ENCODE results near the gene POMC. TPM values are rescaled to one million over a fixed set of nuclear protein-coding genes. Genes with fewer than 3 reads are reported as not detected.
"Not testable (repeated sequence)": the region's sequence is repeated elsewhere in the genome, so short reads cannot be mapped to it uniquely, and the experiment has no call there.

POMC gene
- total RNA-seq, 1 experiment from 2014 or later: not detected

- intact Hi-C loops (cut with micrococcal nuclease): no loop called here
- TF ChIP-seq POLR2AphosphoS5 (IDR thresholded peaks at IDR 0.05; ENCODE audit: low read depth, low read length): no peak
- Histone ChIP-seq H4K20me1 (ENCODE audit: insufficient read depth) (no peaks in the 10 kb centered on the region), H3K4me3 (replicated peaks in 1 of 2; ENCODE audit: low read depth in 1 of 2, low read length in 2 of 2) (no peak overlapping the region), H3K36me3 (ENCODE audit: control insufficient read depth in 1 of 2, insufficient read depth in 2 of 2, low read length in 2 of 2) (no peaks in the 10 kb centered on the region), H3K27me3 (ENCODE audit: insufficient read depth, low read length) (no peaks in the 10 kb centered on the region), H3K27ac (ENCODE audit: low read depth, low read length) (no peak overlapping the region), H3K9me2 (ENCODE audit: insufficient read depth) (no peaks in the 10 kb centered on the region), H2AFZ (ENCODE audit: low read depth, low read length, poor library complexity, severe bottlenecking) (no peak overlapping the region), H3K9me3 (ENCODE audit: control insufficient read depth in 1 of 2, insufficient read depth in 1 of 2, low read depth in 1 of 2, low read length in 2 of 2) (no peaks in the 10 kb centered on the region), H3K9ac (ENCODE audit: low read length) (no peak overlapping the region), H3K4me1 (ENCODE audit: control insufficient read depth in 1 of 2, insufficient read depth in 2 of 2, low read length in 2 of 2) (no peaks in the 10 kb centered on the region), H3K79me2 (ENCODE audit: insufficient read depth, low read length) (no peaks in the 10 kb centered on the region), H3K4me2 (ENCODE audit: low read length) (no peak overlapping the region)
- no TSS peak for BruUV-seq (replicated peaks)
- DNase-seq (ENCODE audit: low read depth, low spot score) (no peak), ATAC-seq (no peak)
- RAD21 ChIA-PET (ENCODE audit: low non-redundant PET in 1 of 2, low total read pairs in 2 of 2, uncharacterized antibody in 2 of 2, unreplicated experiment in 2 of 2): no interaction called here
- CTCF ChIA-PET: no interaction called here
- POLR2A ChIA-PET: no interaction called here
Observed at GRCh38 chr2:25213229-25213628, 44.8 kb upstream of the POMC start.

GRCh38 chr2:25210923-25211322, 42.5 kb upstream of the POMC start:
- intact Hi-C loops (cut with micrococcal nuclease); H3K27me3 ChIP-seq (ENCODE audit: insufficient read depth, low read length); H4K20me1 ChIP-seq (ENCODE audit: insufficient read depth); BruUV-seq (replicated peaks); H3K36me3 ChIP-seq (ENCODE audit: control insufficient read depth in 1 of 2, insufficient read depth in 2 of 2, low read length in 2 of 2); H3K4me2 ChIP-seq (ENCODE audit: low read length); H2AFZ ChIP-seq (ENCODE audit: low read depth, low read length, poor library complexity, severe bottlenecking); RAD21 ChIA-PET (ENCODE audit: low non-redundant PET in 1 of 2, low total read pairs in 2 of 2, uncharacterized antibody in 2 of 2, unreplicated experiment in 2 of 2); H3K4me1 ChIP-seq (ENCODE audit: control insufficient read depth in 1 of 2, insufficient read depth in 2 of 2, low read length in 2 of 2); CTCF ChIA-PET; H3K27ac ChIP-seq (ENCODE audit: low read depth, low read length); DNase-seq (ENCODE audit: low read depth, low spot score); H3K4me3 ChIP-seq (replicated peaks in 1 of 2; ENCODE audit: low read depth in 1 of 2, low read length in 2 of 2); H3K9me2 ChIP-seq (ENCODE audit: insufficient read depth); POLR2A ChIA-PET; H3K9me3 ChIP-seq (ENCODE audit: control insufficient read depth in 1 of 2, insufficient read depth in 1 of 2, low read depth in 1 of 2, low read length in 2 of 2); H3K9ac ChIP-seq (ENCODE audit: low read length); ATAC-seq; H3K79me2 ChIP-seq (ENCODE audit: insufficient read depth, low read length): not testable (repeated sequence)

GRCh38 chr2:25207078-25207545, 38.7 kb upstream of the POMC start:
- no peak for ATAC-seq
- no peaks in the 10 kb centered on the region for H3K4me1 ChIP-seq (ENCODE audit: control insufficient read depth in 1 of 2, insufficient read depth in 2 of 2, low read length in 2 of 2)
- BruUV-seq (replicated peaks): no TSS peak
- intact Hi-C loops (cut with micrococcal nuclease): no loop called here
- no peaks in the 10 kb centered on the region for H3K9me3 ChIP-seq (ENCODE audit: control insufficient read depth in 1 of 2, insufficient read depth in 1 of 2, low read depth in 1 of 2, low read length in 2 of 2)
- ChIA-PET POLR2A (no interaction called here), RAD21 (ENCODE audit: low non-redundant PET in 1 of 2, low total read pairs in 2 of 2, uncharacterized antibody in 2 of 2, unreplicated experiment in 2 of 2) (no interaction called here), CTCF (no interaction called here)
- H3K79me2 ChIP-seq (ENCODE audit: insufficient read depth, low read length): no peaks in the 10 kb centered on the region
- H4K20me1 ChIP-seq (ENCODE audit: insufficient read depth): no peaks in the 10 kb centered on the region
- H3K36me3 ChIP-seq (ENCODE audit: control insufficient read depth in 1 of 2, insufficient read depth in 2 of 2, low read length in 2 of 2): no peaks in the 10 kb centered on the region
- H3K27me3 ChIP-seq (ENCODE audit: insufficient read depth, low read length): no peaks in the 10 kb centered on the region
- no peak overlapping the region for H3K27ac ChIP-seq (ENCODE audit: low read depth, low read length)
- H3K4me3 ChIP-seq (replicated peaks in 1 of 2; ENCODE audit: low read depth in 1 of 2, low read length in 2 of 2): no peak overlapping the region
- no peak overlapping the region for H3K9ac ChIP-seq (ENCODE audit: low read length)
- DNase-seq (ENCODE audit: low read depth, low spot score): no peak
- no peak overlapping the region for H3K4me2 ChIP-seq (ENCODE audit: low read length)
- no peaks in the 10 kb centered on the region for H3K9me2 ChIP-seq (ENCODE audit: insufficient read depth)
- H2AFZ ChIP-seq (ENCODE audit: low read depth, low read length, poor library complexity, severe bottlenecking): no peak overlapping the region
- TF ChIP-seq ZNF274 (IDR thresholded peaks at IDR 0.05; ENCODE audit: low read depth, low read length): no peak
- no peak for TF ChIP-seq MAX (IDR thresholded peaks at IDR 0.05)
- TF ChIP-seq REST (IDR thresholded peaks at IDR 0.05; ENCODE audit: low read depth): no peak
- no peak for TF ChIP-seq SP1 (IDR thresholded peaks at IDR 0.05; ENCODE audit: low read depth)
- TF ChIP-seq RAD21 (IDR thresholded peaks at IDR 0.05; ENCODE audit: low read depth): no peak
- no peak for TF ChIP-seq ZBTB33 (IDR thresholded peaks at IDR 0.05; ENCODE audit: extremely low read depth, insufficient replicate concordance, low read length)
